Activated CD8-positive, alpha-beta memory T cell treated with anti-CD3 and anti-CD28 coated beads, Interleukin-2, amount 50 U/mL, for 24 hours (primary cell): ENCODE measurements around the gene CRTAP.
"Not testable (repeated sequence)": the region's sequence is repeated elsewhere in the genome, so short reads cannot be mapped to it uniquely, and the experiment has no call there.

Experiments used
- DNase-seq: peaks from one replicate; pipeline ENCODE4 v3.0.0-alpha.2; 2020; ENCODE audit errors: extremely low read depth

CRTAP gene

DNA sequence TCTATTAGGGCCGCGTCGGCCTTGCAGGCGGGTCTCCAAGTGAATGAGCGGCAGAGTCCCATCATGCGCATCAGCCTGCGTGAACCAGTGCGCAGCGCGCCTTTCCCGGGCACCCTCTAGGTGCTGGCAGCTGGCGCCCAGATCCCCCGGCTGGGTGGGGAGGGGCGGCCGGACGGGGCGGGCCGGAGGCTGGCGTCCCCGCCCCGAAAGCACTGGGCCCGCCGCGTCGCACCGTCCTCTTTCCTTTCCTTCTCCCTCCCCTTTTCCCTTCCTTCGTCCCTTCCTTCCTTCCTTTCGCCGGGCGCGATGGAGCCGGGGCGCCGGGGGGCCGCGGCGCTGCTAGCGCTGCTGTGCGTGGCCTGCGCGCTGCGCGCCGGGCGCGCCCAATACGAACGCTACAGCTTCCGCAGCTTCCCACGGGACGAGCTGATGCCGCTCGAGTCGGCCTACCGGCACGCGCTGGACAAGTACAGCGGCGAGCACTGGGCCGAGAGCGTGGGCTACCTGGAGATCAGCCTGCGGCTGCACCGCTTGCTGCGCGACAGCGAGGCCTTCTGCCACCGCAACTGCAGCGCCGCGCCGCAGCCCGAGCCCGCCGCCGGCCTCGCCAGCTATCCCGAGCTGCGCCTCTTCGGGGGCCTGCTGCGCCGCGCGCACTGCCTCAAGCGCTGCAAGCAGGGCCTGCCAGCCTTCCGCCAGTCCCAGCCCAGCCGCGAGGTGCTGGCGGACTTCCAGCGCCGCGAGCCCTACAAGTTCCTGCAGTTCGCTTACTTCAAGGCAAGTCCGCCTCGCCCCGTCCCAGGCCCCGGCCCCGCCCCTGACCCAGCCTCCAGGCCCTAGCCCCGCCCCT, at the start of gene CRTAP:
TSS of gene CRTAP (plus strand) at position 243 of the 850 bp plus-strand sequence. CDS start at position 307, 64 bp downstream.
- DNase-seq, result peak; percentile 58

DNA sequence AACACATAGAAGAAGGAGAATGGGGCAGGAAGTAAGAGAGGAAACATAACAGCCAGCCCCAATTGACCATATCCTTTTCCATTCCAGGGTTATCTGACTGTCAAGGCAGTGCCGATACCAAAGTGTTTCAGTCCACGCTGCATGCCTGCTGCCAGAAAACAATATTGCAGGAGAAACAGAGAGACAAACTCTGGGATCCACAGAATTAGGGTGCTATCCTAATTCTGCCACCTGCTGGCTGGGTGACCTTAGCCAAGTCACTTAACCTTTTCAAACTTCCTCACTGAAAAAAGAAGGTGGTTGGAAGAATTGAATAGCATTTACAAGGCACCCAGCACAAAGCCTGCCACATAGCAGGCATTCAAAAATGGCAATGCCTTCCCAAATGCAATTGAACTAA, 48.9 kb upstream of the CRTAP start:
- DNase-seq, result no peak

DNA sequence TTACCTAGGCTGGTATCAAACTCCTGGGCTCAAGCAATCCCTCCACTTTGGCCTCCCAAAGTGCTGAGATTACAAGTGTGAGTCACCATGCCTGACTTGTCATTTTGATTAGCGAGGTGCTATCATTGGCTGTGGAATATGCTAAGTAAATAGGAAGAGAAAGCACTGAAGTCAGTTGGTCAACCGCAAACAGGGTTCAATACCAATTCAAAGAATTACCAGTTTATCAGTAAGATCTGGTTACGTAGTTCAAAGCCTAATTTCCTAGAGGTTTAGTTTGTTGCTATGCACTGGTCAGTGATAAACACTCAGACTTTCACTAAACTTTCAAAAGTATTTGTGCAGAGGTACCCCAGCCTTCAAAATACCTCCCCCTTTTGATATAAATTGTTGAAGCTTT, 46.3 kb upstream of the CRTAP start:
- DNase-seq, result no peak

DNA sequence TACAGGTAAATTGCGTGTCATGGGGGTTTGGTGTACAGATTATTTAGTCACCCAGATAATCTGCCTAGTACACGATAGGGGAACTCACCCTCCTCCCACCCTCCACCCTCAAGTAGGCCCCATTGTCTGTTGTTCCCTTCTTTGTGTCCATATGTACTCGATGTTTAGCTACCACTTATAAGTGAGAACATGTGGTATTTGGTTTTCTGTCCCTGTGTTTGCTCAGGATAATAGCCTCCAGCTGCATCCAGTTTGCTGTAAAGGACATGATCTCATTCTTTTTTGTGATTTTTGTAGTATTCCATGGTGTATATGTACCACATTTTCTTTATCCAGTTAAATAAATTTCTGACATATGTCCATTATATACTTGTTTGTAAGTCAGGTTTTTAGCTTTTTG, 44.0 kb upstream of the CRTAP start:
- not testable (repeated sequence) for DNase-seq

DNA sequence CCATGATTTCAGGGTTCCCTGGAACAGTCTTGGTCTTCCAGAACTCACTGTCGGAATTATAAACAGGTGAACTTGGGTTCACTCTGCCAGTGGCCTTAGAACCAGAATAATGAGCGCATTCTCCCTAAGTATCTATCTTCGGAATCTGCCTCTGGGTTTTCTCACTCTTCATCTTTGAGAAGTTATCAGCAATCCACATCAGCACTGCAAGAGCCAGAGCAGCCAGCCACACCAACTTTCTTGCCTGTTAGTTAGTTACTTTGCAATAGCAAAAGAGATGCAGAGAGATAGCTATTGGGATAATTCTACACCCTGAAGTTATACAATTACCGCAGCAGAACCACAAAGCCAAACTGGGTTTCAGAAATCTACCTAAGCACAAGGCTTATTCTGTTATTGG, 42.6 kb upstream of the CRTAP start:
- DNase-seq, result no peak

DNA sequence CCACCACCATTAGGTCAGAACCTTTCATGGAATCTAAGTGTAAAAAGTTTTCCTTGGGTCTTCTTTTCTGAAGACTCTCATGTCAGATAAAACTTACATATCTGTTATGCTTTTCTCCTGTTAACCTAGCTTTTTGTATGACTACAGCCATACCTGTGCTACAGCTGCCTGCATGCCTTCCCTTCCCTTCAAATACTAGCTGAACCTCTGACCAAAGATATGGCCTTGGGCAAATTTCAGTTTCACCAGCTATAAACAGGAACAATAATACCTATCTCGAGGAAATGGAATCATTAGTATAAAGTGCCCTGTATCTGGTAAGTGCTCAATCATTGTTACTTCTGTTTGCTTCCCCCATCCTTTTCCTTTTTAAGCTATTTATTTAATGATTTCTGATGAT, 41.9 kb upstream of the CRTAP start:
- no peak for DNase-seq

DNA sequence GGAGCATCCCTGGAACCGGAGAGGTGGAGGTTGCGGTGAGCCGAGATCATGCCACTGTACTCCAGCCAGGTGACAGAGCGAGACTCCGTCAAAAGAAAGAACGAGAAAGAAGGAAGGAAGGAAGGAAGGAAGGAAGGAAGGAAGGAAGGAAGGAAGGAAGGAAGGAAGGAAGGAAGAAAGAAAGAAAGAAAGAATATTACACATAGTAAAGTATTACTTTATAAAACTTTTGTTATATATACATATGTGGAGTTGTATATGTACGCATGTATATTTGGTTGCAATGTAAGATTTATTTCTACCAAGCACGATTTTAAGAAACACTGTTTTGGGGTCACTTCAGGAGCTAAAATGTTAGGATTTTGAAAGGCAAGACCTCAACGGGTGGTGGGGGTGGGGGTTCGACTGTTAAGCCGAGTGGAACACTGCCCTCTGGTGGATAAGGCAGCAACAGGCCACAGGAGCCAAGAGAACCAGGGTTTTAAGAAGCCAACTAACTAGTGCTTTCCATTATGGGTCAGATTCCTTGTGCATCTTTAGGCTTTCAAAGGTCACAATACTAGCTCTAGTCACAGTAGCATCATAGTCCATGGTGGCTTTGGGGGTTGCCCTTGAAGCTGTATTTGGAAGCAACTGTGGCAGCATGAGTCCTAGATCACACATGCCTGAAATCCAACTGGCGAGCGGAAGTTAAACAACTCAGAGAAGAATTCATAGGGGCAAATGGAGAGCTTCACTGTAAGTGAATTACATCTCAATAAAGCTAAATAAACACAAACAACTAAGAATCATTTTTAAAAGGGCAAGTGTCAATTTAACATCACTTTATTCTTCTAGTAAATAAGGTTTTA, 39.4 kb upstream of the CRTAP start:
- no peak for DNase-seq

DNA sequence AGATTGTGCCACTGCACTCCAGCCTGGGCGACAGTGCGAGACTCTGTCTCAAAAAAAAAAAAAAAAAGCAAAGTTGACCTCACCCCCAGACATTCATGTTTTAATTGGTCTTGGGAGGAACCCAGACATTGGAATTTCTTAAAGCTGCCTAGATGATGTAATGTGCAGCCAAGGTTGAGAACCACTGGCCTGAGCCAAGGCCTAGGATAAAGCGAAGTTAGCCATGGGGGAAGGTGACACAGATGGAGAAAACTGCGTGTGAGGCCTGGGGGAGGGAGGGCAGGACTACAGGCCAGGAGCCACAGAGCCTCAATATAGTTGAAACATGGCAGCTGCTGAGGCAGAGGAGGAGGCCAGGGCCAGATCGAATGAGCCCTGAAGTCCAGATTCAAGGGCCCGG, 37.8 kb upstream of the CRTAP start:
- no peak for DNase-seq

DNA sequence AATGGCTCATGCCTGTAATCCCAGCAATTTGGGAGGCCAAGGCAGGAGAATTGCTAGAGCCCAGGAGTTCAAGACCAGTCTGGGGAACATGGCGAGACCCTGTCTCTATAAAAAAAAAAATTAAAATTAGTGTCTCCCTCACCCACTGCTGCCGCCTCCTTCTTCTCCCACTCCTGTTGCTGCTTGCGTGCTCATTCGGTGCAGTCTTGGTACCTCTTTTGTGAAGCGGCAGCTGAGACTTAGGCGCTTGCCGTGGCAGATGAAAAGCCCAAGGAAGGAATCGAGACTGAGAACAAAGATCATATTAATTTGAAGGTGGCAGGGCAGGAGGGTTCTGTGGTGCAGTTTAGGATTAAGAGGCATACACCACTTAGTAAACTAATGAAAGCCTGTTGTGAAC, 36.9 kb upstream of the CRTAP start:
- DNase-seq, result no peak

DNA sequence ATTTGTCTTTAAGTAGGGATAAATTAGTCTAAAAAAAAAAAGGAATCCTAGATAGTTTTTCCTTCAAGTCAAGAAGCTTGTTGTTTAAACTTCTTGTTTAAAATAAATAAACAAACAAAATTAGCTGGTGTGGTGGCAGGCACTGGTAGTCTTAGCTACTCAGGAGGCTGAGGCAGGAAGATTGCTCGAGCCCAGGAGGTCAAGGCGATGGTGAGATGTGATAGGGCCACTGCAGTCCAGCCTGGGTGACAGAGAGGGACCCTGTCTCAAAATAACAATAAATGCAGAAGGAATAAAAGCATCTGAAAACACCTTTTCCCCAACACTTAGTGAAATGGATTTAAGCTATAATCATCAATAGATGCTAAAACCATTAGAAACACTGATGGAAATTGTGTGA, 35.8 kb upstream of the CRTAP start:
- no peak for DNase-seq

DNA sequence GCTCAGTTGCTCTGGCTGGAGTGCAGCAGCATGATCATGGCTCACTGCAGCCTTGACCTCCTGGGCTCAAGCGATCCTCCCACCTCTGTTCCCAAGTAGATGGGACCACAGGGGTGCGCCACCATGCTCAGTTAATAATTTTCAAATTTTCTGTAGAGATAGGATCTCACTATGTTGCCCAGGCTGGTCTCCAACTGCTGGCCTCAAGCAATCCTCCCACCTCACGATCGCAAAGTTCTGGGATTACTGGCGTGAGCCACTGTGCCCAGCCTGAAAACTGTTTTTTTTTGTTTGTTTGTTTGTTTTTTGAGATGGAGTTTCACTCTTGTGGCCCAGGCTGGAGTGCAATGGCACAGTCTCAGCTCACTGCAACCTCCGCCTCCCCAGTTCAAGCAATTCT, 34.0 kb upstream of the CRTAP start:
- DNase-seq, result not testable (repeated sequence)

DNA sequence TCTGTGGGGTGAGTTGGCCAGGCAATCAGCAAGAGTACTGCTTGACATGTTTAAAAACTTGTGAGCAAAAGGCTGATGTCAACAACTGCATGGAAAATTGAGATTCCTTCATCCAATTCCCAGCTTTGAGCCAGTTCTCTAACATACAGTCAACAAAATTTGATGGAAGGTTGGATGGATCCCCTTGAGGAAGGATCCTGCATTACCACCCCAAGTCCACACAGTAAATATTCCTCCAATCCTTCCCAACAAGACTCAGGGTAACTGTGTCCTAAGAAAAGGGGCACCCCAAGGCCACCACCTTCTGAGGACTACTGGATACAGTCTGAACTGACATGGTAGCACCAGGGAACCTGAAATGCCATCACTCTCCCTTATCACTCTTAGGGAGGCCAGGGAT, 32.0 kb upstream of the CRTAP start:
- DNase-seq, result no peak

DNA sequence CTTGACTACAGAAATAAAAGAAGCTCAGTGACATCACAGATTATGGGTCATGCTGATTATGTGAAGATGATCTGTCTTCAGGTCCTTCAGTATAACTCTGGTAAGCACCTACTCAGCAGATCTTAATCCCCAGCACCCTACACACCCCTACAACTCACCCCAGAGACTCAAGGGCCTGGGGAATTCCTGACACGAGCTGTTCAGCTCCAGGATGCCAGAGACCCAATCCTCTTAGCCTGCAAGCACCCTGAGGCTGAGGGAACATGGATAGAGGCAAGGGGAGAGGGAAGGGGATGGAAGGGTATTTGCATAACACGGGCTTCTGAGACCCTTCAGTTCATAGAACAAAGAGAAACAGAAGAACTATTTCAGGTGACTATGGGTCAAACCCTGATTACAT, 29.9 kb upstream of the CRTAP start:
- no peak for DNase-seq

DNA sequence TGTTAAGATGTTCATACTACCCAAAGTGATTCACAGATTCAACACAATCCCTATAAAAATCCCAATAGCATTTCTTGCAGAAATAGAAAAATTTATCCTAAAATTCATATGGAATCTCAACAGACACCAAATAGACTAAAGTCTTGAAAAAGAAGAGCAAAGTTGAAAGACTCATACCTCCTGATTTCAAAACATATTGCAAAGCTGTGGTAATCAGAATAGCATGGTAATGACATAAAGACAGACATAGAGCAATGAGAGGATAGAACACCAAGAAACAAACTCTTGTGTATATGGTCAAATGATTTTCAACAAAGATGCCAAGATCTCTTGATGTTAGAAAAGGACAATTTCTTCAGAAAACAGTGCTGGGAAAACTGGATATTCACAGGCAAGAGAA, 25.1 kb upstream of the CRTAP start:
- no peak for DNase-seq

DNA sequence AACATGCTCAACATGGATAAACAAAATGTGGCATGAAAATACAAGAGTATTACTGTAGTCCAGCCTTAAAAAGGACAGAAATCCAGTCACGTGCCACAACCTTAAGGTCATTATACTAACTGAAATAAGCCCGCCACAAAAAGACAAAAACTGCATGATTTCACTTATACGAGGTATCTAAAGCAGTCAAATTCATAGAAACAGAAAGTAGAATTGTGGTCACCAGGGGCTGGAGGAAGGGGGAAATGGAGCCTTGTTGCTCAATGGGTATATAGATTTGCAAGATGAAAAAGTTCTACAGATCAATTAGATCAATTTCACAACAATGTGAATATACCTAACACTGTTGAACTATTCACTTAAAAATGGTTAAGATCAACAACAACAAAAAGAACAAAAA, 24.3 kb upstream of the CRTAP start:
- DNase-seq, result no peak

DNA sequence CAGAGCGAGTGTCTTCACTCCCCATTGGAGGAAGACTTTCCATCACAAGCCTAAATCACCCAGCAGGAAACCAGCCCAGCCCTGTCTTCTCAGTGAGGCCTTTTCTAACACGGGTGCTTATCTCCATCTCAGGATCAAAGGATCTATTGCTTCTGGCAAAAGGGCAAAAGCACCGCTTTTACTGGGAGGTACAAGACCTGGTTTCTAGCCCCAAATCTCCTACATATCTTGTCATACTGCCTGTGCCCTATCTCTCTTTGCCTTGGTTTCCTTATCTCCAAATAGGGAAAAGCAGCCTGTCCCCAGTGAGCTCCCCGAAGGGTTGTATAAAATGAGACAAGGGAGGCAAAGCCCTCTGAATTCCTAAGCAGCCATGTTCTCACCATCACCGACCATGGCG, 22.1 kb upstream of the CRTAP start:
- no peak for DNase-seq

DNA sequence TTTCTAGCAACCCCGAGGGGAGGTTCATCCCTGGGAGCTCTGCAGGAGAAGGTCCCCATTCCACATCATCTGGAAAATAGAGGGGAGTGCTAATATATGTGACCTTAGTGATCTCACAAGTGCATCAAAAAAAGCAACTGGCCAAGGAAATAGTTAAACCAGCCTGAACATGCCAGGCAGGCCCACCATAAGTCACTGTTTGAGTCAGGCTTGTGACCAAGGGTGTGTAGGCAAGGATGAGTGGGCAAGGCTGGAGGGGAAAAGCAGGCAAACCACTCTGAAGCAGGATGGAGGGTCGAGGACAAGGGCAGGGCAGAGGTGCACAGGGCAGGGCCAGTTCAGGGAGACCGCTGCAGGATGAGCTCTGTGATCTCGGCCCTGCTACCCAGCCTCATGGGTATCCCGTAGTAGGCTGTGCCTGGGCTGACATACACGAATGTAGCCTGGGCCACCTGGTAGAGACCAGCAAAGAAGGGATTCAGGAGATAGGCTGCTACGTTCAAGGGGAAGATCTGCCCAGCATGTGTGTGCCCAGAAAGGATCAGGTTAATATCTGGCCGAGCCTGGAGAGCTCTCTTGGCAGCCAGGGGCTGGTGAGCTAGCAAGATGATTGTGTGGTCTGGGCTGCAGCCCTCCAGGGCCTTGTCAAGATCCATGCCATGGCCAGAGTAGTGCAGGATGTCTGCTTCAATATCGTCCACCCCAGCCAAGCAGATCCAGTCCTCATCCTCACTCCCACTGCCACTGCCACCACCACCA, 21.1 kb upstream of the CRTAP start:
- no peak for DNase-seq

DNA sequence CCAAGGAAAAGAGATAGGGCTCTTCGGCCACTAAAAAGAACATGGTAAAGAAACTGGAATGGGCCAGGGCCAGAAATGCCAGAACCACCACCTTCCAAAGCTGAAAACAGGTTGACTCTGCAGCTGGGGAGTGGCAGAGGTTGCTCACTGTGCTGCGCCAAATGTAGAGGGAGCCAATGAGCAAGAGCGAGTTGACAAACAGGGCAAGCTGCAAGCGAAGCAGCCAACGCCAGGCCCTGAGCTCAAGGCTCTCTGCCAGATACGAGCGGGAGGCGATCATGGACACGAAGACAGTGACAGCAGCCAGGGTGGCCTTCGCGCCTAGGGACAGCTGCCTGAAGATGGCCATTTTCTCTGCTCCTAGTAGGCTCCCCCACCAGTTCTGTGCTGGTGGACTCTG, 20.0 kb upstream of the CRTAP start:
- DNase-seq, result no peak

DNA sequence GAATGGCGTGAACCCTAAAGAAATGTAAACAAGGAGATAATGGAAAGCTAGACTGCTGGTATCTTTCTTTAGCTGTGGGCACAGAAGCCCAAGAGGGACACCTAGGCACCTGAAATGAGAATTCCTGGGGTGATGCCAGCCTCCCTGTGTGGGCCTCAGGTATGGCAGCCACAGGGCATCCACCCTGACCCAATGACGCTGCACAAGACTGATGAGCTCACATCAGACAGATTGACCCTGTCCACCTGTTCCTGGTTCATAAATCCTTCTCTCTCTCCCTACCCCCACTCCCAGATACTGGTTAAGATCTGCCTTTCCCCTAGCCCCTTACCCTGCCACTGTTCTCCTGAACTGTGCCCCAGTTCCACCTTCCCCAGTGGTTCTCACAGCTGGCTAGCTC, 18.4 kb upstream of the CRTAP start:
- DNase-seq, result no peak

DNA sequence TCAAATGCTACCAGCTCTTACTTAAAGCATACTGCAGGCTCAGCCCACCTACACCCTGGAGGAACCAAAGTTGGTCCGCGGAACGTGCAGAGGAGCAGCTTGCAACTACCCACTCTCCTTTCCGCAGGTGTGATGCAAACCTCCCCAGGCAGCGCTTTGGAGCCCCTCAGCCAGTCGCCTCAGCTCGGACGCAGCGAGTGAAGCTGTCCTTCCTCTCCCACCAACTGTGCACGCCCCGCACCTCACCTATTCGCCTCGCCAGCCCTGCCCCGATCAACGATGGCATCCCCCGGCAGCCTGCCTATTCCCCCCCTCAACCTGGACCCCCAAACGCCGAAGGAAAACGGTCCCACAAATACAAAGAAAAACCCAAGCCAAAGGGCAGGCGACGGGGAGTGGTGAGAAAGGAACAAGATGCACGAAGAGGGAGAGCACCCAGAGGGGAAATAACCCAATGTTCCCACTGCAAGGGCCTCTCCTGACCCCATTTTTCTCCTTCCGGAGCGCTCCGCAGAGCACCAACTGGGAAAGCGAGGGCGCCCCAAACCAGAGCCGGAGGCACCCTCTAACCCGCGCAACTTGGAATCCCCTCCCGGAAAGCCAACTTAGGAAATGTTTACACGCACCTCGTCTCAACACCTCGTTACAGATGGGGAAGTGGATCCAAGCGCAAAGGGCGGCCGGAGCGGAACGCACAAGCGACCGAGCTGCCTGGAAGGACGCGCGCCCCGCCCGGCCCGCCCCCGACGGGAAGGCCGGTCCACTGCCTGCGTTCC, 17.5 kb upstream of the CRTAP start:
- peak; percentile 12 for DNase-seq

DNA sequence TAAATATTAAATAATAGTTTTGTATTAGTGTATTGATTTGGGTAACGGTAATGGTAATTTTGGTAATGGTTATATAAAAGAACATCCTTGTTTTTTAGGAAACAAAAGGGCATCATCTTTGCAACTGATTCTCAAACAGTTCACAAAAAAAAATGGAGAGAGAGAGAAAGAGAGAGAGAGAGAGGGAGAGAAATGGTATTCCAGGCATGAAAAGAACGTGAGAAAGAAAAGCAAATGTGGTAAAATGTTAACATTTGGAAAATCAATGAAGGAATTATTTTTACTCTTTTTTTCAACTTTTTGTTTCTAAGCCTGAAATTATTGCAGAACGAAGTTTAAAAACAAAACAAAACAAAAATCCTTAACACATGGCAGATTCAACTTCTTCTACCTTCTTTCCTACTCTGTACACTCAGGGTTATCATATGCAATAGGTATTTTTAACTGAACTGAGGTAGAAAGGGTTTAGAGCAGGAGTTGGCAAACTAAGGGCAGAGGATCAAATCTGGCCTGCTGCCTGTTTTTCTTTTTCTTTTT, 14.6 kb upstream of the CRTAP start:
- no peak for DNase-seq
